Spleen (tissue), 7 donors: ENCODE measurements around the gene MADD.

Source experiments
- CTCF ChIP-seq, 11 experiments: fragments of 200-600 bp in 7 of 11; fragments of 450-650 bp in 4 of 11; sonication (generic) in 4 of 11; IDR thresholded peaks in 8 of 11; conservative IDR thresholded peaks in 3 of 11; 1 replicate in 7 of 11; 2 replicates in 4 of 11; pipeline versions ENCODE4 v1.4.0 to v1.8.0; 2016 to 2021; ENCODE audit warnings: antibody characterized with exemption in 11 of 11, inconsistent platforms in 4 of 11, mild to moderate bottlenecking in 1 of 11
- POLR2A ChIP-seq, 3 donors: fragments of 450-650 bp; IDR thresholded peaks; one replicate each; pipeline ENCODE4 v1.5.1; 2017; ENCODE audit warnings: antibody characterized with exemption in 3 of 3, mild to moderate bottlenecking in 1 of 3
- POLR2AphosphoS5 ChIP-seq, 3 donors: sonication (generic); formaldehyde crosslinking; IDR thresholded peaks; one replicate each; pipeline ENCODE4 v1.5.1; 2017; ENCODE audit warnings: antibody characterized with exemption in 3 of 3
- donor health status: DM: no; HTN: no; CAD: no; lungs with moderate emphysema.
- donor health status: DM: no; HTN: no; CAD: no.
- donor health status: DM: no; HTN: no; CAD: no.

- TF ChIP-seq POLR2AphosphoS5 (IDR thresholded peaks at IDR 0.05): no peak
- TF ChIP-seq POLR2A (IDR thresholded peaks at IDR 0.05): no peak
- no peak for TF ChIP-seq CTCF (IDR thresholded peaks at IDR 0.05 in 8 of 11, conservative IDR thresholded peaks at IDR 0.05 in 3 of 11)
Measured at GRCh38 chr11:47366020-47366490, 96.1 kb downstream of the MADD start.
